Prostate gland (tissue), 1 donor: ENCODE measurements around the gene KRTAP1-3.

Source experiments
- POLR2A ChIP-seq: fragments of 450-650 bp; IDR thresholded peaks from one replicate; pipeline ENCODE4 v1.6.1; 2016; ENCODE audit warnings: antibody characterized with exemption, mild to moderate bottlenecking
- POLR2AphosphoS5 ChIP-seq: sonication (generic); formaldehyde crosslinking; IDR thresholded peaks from one replicate; pipeline ENCODE4 v1.6.1; 2017; ENCODE audit warnings: antibody characterized with exemption

GRCh38 chr17:41002814-41003213 lies 31.9 kb downstream of the KRTAP1-3 start:
- TF ChIP-seq POLR2AphosphoS5 (no peak), POLR2A (no peak)
